ENCODE data around the gene PPP1R1B. TPM values are rescaled to one million over a fixed set of nuclear protein-coding genes. Genes with fewer than 3 reads are reported as not detected.
"Not testable (repeated sequence)": the region's sequence is repeated elsewhere in the genome, so short reads cannot be mapped to it uniquely, and the experiment has no call there.

PPP1R1B gene
- total RNA-seq, 1 donor from 2014 or later, result not detected

- Mint-ChIP-seq H3K27me3 (peaks cover 17% of the 10 kb centered on the region), H3K4me1 (ENCODE audit: low read depth) (peaks cover 16% of the 10 kb centered on the region), H3K36me3 (ENCODE audit: insufficient read depth) (no peaks in the 10 kb centered on the region), H3K9me3 (ENCODE audit: low read depth) (no peaks in the 10 kb centered on the region), H3K4me3 (ENCODE audit: low read depth) (no peak overlapping the region), H3K27ac (peak overlapping the region; percentile 13)
- no peak for DNase-seq (ENCODE audit: low spot score, unreplicated experiment)
- TF ChIP-seq CTCF (IDR thresholded peaks at IDR 0.05; ENCODE audit: unreplicated experiment), result no peak
Observed at GRCh38 chr17:39581759-39582085, 45.0 kb upstream of the PPP1R1B start.

GRCh38 chr17:39582658-39583057 is 44.1 kb upstream of the PPP1R1B start:
- TF ChIP-seq CTCF (IDR thresholded peaks at IDR 0.05; ENCODE audit: unreplicated experiment), result no peak
- Mint-ChIP-seq H3K36me3 (ENCODE audit: insufficient read depth) (no peaks in the 10 kb centered on the region), H3K4me3 (ENCODE audit: low read depth) (no peak overlapping the region), H3K4me1 (ENCODE audit: low read depth) (peaks cover 16% of the 10 kb centered on the region), H3K9me3 (ENCODE audit: low read depth) (no peaks in the 10 kb centered on the region), H3K27me3 (peaks cover 23% of the 10 kb centered on the region), H3K27ac (no peak overlapping the region)
- DNase-seq (ENCODE audit: low spot score, unreplicated experiment), result no peak

DNA sequence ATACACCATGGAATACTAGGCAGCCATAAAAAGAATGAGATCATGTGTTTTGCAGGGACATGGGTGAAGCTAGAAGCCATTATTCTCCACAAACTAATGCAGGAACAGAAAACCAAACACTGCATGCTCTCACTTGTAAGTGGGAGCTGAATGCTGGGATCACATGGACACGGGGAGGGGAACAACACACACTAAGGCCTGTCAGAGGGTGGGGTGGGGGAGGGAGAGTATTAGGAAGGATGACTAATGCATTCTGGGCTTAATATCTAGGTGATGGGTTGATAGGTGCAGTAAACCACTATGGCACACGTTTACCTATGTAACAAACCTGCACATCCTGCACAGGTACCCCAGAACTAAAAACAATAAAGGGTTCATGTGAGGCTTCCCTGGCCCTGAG is 36.6 kb upstream of the PPP1R1B start:
- not testable (repeated sequence) for H3K36me3 Mint-ChIP-seq (ENCODE audit: insufficient read depth); H3K4me1 Mint-ChIP-seq (ENCODE audit: low read depth); DNase-seq (ENCODE audit: low spot score, unreplicated experiment); H3K4me3 Mint-ChIP-seq (ENCODE audit: low read depth); H3K9me3 Mint-ChIP-seq (ENCODE audit: low read depth); H3K27ac Mint-ChIP-seq
- peaks cover 78% of the 10 kb centered on the region for H3K27me3 Mint-ChIP-seq

- Mint-ChIP-seq H3K27ac (no peak overlapping the region), H3K4me1 (ENCODE audit: low read depth) (no peaks in the 10 kb centered on the region), H3K9me3 (ENCODE audit: low read depth) (no peaks in the 10 kb centered on the region), H3K27me3 (peaks cover 94% of the 10 kb centered on the region), H3K36me3 (ENCODE audit: insufficient read depth) (peaks cover 1% of the 10 kb centered on the region), H3K4me3 (ENCODE audit: low read depth) (no peak overlapping the region)
- DNase-seq (ENCODE audit: low spot score, unreplicated experiment), result peak; percentile 70
- TF ChIP-seq CTCF (IDR thresholded peaks at IDR 0.05; ENCODE audit: unreplicated experiment), result no peak
Observed at GRCh38 chr17:39591958-39592954, 34.5 kb upstream of the PPP1R1B start.

DNA sequence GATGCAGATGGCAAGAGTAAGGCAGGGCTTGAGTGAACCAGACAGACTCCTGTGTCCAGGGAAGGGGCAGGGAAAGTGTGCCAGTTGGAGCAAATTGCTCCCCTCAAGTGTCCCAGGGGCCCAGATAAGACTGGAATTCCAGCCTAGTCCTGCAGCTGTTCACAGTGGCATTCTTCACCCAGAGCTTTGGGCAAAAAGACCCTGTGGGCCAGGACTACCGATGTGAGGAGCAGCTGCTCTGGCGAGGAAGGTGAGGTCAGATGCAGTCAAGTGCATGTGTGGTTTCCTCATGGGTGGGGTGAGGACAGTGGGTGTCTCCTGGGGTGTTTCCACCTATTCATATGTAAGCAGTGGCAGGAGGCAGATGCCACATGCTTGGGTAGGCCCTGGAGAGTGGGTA is 33.4 kb upstream of the PPP1R1B start:
- H3K36me3 Mint-ChIP-seq (ENCODE audit: insufficient read depth), result peaks cover 1% of the 10 kb centered on the region
- no peaks in the 10 kb centered on the region for H3K9me3 Mint-ChIP-seq (ENCODE audit: low read depth)
- peaks cover 96% of the 10 kb centered on the region for H3K27me3 Mint-ChIP-seq
- TF ChIP-seq CTCF (IDR thresholded peaks at IDR 0.05; ENCODE audit: unreplicated experiment), result no peak
- H3K27ac Mint-ChIP-seq, result no peak overlapping the region
- H3K4me1 Mint-ChIP-seq (ENCODE audit: low read depth), result no peaks in the 10 kb centered on the region
- no peak overlapping the region for H3K4me3 Mint-ChIP-seq (ENCODE audit: low read depth)
- DNase-seq (ENCODE audit: low spot score, unreplicated experiment), result no peak

GRCh38 chr17:39595294-39595693 is 31.5 kb upstream of the PPP1R1B start:
- H3K36me3 Mint-ChIP-seq (ENCODE audit: insufficient read depth), result peaks cover 1% of the 10 kb centered on the region
- no peak overlapping the region for H3K4me3 Mint-ChIP-seq (ENCODE audit: low read depth)
- no peak for TF ChIP-seq CTCF (IDR thresholded peaks at IDR 0.05; ENCODE audit: unreplicated experiment)
- H3K27me3 Mint-ChIP-seq, result peaks cover 92% of the 10 kb centered on the region
- no peak overlapping the region for H3K27ac Mint-ChIP-seq
- no peaks in the 10 kb centered on the region for H3K9me3 Mint-ChIP-seq (ENCODE audit: low read depth)
- DNase-seq (ENCODE audit: low spot score, unreplicated experiment), result no peak
- no peaks in the 10 kb centered on the region for H3K4me1 Mint-ChIP-seq (ENCODE audit: low read depth)

Measured in progenitor cell of endocrine pancreas (in vitro differentiated cells).